Skeletal muscle tissue (tissue), 4 donors: Measurements from ENCODE around the gene IL23R. TPM values are rescaled to one million over a fixed set of nuclear protein-coding genes. Genes with fewer than 3 reads are reported as not detected.

ENCODE experiments used
- H3K27ac ChIP-seq: one replicate; pipeline ENCODE4 v1.7.0; 2013; ENCODE audit warnings: mild to moderate bottlenecking, low read depth, low read length, inconsistent platforms
- H3K27me3 ChIP-seq, 3 donors: one replicate each; pipeline ENCODE4 v1.7.0; 2013; ENCODE audit warnings: low read length in 3 of 3; ENCODE audit not compliant: control insufficient read depth in 3 of 3, insufficient read depth in 3 of 3
- H3K36me3 ChIP-seq, 3 donors: one replicate each; pipeline ENCODE4 v1.7.0; 2013; ENCODE audit warnings: low read length in 3 of 3; ENCODE audit not compliant: control insufficient read depth in 3 of 3, insufficient read depth in 3 of 3
- H3K4me1 ChIP-seq, 3 donors: one replicate each; pipeline ENCODE4 v1.7.0; 2013; ENCODE audit warnings: low read length in 3 of 3, mild to moderate bottlenecking in 3 of 3; ENCODE audit not compliant: control insufficient read depth in 3 of 3, insufficient read depth in 3 of 3
- H3K4me3 ChIP-seq, 3 donors: one replicate each; pipeline ENCODE4 v1.7.0; 2013; ENCODE audit warnings: low read length in 3 of 3
- H3K9ac ChIP-seq, 3 donors: one replicate each; pipeline ENCODE4 v1.7.0; 2013; ENCODE audit warnings: low read length in 3 of 3, mild to moderate bottlenecking in 3 of 3, moderate library complexity in 2 of 3, low read depth in 1 of 3
- H3K9me3 ChIP-seq, 3 donors: one replicate each; pipeline ENCODE4 v1.7.0; 2013; ENCODE audit warnings: low read length in 3 of 3; ENCODE audit not compliant: control insufficient read depth in 3 of 3
- total RNA-seq: library from RNA; depleted of rRNA; stranded (reverse); fragments of >200 nt; gene quantifications from one replicate; pipeline ENCODE4 v1.2.3, GENCODE V29; 2014
- donor health status: Osteomylitis.

The IL23R gene
- total RNA-seq, 1 donor from 2014 or later: not detected

DNA sequence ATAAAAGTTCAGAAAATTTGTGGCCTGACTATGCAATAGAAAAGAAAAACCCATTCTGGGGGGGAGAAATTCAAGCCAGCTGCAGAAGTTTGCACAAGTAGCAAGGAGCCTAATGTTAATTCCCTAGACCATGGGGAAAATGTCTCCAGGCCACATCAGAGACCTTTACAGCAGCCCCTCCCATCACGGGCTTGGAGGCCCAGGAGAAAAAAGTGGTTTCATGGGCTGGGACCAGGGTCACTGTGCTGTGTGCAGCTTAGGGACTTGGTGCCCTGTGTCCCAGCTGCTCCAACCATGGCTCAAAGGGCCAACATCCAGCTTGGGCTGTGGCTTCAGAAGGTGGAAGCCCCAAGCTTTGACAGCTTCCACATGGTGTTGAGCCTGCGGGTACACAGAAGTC lies 42.0 kb downstream of the IL23R start:
- Histone ChIP-seq H3K36me3 (no peaks in the 10 kb centered on the region), H3K27ac (no peak overlapping the region), H3K9ac (no peak overlapping the region), H3K4me1 (no peaks in the 10 kb centered on the region), H3K4me3 (no peak overlapping the region), H3K27me3 (no peaks in the 10 kb centered on the region), H3K9me3 (no peaks in the 10 kb centered on the region)

DNA sequence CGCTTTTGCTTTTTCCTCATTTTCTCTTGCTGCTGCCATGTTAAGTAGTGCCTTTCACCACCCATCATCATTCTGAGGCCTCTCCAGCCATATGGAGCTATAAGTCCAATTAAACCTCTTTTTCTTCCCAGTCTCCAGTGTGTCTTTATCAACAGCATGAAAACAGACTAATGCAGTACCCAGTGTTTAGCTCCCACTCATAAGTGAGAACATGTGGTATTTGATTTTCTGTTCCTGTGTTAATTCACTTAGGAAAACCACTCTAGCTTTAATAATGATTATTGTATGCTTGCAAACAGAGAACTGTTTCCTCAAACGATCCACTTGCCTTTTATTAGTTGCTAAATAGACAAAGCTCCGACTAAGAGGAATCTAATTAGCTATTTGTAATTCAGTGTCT lies 43.3 kb downstream of the IL23R start:
- no peaks in the 10 kb centered on the region for H3K27me3 ChIP-seq
- H3K27ac ChIP-seq: no peak overlapping the region
- H3K4me3 ChIP-seq: no peak overlapping the region
- no peak overlapping the region for H3K9ac ChIP-seq
- no peaks in the 10 kb centered on the region for H3K9me3 ChIP-seq
- no peaks in the 10 kb centered on the region for H3K4me1 ChIP-seq
- H3K36me3 ChIP-seq: no peaks in the 10 kb centered on the region

DNA sequence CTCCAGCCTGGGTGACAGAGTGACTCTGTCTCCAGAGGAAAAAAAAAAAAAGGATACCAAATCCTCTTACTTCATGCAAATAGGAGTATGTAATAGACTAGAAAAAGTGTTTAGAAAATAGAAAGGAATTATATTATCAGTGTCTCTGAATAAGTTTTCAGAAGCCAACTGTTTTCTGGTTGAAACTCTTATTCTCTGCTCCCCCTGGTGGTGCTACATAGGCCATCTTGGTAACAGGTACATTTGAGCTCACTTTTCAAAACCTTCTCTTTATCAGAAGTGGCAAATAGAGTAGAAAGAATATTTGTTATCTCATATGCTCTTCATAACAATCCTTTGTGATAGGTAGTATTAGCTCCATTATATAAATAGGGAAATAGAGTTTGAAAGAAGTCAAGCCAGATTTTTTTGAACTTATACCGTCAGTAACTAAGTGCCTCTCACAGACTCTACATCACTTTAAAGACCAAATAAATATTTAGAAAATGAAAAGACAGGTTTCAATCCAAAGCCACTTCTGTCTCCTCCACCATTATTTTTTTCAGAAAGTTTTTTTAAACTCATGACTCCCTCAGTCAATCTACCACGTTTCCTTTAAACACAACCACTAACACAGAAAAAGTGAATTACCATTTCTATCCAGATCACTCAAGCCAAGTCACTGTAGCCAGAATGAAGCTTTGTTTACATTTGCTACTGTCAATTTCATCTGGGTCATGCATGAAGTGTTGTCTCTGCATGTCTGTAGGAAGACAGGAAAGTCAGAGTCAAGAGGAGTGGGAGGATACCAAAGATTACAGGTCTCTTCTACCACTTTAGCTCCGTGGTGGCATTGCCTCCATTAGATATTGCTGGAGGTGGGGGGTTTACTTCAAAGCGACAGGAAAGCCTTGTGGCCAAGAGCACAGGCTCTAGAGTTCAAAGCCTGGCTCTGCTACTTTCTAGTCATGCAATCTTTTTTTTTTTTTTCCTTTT lies 45.6 kb downstream of the IL23R start:
- no peaks in the 10 kb centered on the region for H3K9me3 ChIP-seq
- no peak overlapping the region for H3K27ac ChIP-seq
- no peaks in the 10 kb centered on the region for H3K36me3 ChIP-seq
- no peak overlapping the region for H3K9ac ChIP-seq
- H3K27me3 ChIP-seq: no peaks in the 10 kb centered on the region
- H3K4me3 ChIP-seq: no peak overlapping the region
- no peaks in the 10 kb centered on the region for H3K4me1 ChIP-seq

DNA sequence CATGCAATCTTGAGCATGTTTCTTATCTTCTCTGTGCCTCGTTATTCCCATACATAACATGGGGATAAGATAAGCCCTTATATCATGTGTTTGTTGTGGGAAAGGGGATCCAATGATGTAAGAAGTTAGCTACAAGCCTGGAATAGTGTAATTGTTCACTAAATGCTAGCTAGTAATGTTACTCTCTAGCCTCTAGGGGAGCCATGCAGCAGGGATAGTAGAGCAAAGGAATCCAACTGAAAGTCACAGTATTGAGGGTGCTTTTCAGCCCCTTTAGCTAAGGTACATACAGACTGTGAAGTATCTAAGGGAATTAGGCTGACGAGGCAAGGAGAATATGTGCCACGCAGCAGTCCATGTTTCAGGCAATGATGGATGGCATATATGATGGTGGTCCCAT lies 46.9 kb downstream of the IL23R start:
- no peaks in the 10 kb centered on the region for H3K9me3 ChIP-seq
- no peaks in the 10 kb centered on the region for H3K4me1 ChIP-seq
- H3K27me3 ChIP-seq: no peaks in the 10 kb centered on the region
- no peak overlapping the region for H3K4me3 ChIP-seq
- H3K36me3 ChIP-seq: no peaks in the 10 kb centered on the region
- no peak overlapping the region for H3K9ac ChIP-seq
- H3K27ac ChIP-seq: no peak overlapping the region

DNA sequence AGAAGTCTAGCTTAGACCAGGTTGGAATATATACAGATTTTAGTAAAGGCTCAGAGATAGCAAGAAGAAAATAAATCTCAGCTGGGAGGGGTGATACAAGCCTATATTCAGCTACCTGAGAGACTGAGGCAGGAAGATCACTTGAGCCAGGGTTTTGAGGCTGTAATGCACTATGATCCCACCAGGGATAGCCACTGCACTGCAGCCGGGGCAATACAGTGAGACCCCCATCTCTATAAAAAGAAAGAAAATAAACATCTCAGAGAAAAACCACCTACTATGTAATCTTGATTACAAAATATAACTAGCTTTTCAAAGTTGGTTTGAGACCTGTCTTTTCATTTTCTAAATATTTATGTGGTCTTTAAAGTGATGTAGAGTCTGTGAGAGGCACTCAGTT lies 47.7 kb downstream of the IL23R start:
- Histone ChIP-seq H3K27ac (no peak overlapping the region), H3K27me3 (no peaks in the 10 kb centered on the region)

DNA sequence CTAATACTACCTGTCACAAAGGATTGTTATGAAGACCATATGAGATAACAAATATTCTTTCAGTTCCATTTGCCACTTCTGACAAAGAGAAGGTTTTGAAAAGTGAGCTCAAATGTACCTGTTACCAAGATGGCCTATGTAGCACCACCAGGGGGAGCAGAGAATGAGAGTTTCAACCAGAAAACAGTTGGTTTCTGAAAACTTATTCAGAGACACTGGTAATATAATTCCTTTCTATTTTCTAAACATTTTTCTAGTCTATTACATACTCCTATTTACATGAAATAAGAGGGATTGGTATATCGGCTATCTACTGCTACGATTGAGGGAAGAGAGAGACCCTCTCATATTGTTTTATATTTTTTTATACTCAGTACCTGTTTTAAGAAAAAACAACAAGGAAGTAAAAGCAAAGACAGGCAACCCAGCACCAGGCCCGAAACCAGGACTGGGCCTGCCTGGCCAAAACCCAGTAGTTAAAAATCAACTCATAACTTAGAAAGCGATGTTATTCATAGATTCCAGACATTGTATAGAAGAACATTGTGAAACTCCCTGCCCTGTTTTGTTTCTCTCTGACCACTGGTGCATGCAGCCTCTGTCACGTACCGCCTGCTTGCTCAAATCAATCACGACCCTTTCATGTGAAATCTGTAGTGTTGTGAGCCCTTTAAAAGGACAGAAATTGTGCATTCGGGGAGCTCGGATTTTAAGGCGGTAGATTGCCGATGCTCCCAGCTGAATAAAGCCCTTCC lies 48.3 kb downstream of the IL23R start:
- Histone ChIP-seq H3K4me3 (no peak overlapping the region), H3K27ac (no peak overlapping the region), H3K36me3 (no peaks in the 10 kb centered on the region), H3K4me1 (no peaks in the 10 kb centered on the region), H3K9me3 (no peaks in the 10 kb centered on the region), H3K9ac (no peak overlapping the region), H3K27me3 (no peaks in the 10 kb centered on the region)

More for the DNA sequence above, 47.7 kb downstream of the IL23R start:
- H3K9ac ChIP-seq: no peak overlapping the region
- no peaks in the 10 kb centered on the region for H3K36me3 ChIP-seq
- H3K4me1 ChIP-seq: no peaks in the 10 kb centered on the region
- H3K4me3 ChIP-seq: no peak overlapping the region
- H3K9me3 ChIP-seq: no peaks in the 10 kb centered on the region

DNA sequence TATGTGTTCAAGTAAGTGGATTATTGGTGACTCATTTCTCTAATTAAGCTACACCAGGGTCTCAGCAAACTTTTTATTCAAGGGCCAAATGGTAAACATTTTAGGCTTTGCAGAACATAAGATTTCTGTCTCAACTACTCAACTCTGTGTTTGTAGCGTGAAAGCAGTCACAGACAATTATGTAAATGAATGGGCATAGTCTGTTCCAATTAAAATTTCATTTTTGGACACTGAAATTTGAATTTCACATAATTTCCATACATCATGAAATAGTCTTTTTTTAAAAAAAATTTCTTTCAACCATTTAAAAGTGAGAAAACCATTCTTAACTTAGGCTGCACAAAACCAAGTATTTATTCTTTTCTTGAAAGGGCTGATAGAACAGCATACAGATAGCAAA lies 50.1 kb downstream of the IL23R start:
- no peaks in the 10 kb centered on the region for H3K9me3 ChIP-seq
- H3K36me3 ChIP-seq: no peaks in the 10 kb centered on the region
- no peaks in the 10 kb centered on the region for H3K27me3 ChIP-seq
- H3K4me1 ChIP-seq: no peaks in the 10 kb centered on the region
- no peak overlapping the region for H3K4me3 ChIP-seq
- H3K27ac ChIP-seq: no peak overlapping the region
- H3K9ac ChIP-seq: no peak overlapping the region

DNA sequence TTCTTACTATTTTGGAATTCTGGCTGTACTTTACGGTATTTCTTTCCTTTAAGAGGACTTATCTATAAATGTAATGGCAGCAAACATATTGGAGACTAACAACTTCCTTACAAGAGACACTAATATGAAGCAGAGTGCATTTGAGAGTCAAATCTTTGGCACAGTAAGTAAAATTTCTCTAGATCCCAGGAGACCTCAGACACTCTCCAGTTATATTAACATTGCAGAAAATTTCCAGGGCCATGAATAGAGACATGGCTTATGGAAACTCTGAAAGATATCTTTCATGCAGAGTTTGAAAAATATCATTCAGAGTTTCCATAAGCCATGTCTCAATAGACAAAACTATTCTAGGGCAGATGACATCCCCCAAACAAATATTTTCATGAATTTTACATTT lies 51.2 kb downstream of the IL23R start:
- Histone ChIP-seq H3K4me1 (no peaks in the 10 kb centered on the region), H3K36me3 (no peaks in the 10 kb centered on the region), H3K9ac (no peak overlapping the region), H3K4me3 (no peak overlapping the region), H3K27ac (no peak overlapping the region), H3K9me3 (no peaks in the 10 kb centered on the region), H3K27me3 (no peaks in the 10 kb centered on the region)

DNA sequence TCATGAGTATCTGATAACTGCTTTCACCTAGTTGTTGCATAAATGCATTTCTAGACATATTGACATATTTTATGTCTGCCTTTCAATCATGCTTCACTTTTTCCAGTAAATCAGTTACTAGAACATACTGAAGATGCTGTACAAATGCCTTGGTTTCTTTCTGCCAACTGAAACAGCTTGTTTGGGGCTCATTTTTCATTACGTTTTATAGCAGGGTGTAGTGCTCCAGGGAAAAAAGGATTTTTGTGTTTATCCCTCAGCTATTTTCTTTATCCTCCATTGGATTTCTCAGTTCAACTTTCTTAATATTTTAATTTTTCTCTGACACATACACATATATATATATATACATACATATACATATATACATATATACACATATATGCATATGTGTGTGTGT lies 51.7 kb downstream of the IL23R start:
- H3K4me1 ChIP-seq: no peaks in the 10 kb centered on the region
- H3K27ac ChIP-seq: no peak overlapping the region
- no peaks in the 10 kb centered on the region for H3K9me3 ChIP-seq
- H3K9ac ChIP-seq: no peak overlapping the region
- no peak overlapping the region for H3K4me3 ChIP-seq
- no peaks in the 10 kb centered on the region for H3K36me3 ChIP-seq
- no peaks in the 10 kb centered on the region for H3K27me3 ChIP-seq

DNA sequence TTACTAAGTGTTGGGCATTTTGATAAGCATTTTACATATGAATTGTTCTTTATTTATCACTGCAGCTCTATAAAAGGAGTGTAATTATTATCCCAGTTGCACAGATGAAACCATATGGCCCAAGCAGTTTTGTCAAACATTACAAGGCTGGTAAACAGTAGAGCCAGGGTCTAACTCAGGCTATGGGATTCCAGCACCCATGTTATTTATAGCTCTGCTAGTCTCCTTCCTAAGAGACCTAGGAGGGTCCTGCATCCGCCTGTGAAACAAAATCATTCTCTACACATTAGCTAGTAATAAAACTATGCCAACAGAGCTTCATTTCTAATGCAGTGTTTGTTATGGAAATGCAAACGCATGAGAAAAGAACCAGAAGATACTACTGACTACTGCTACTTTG lies 58.6 kb downstream of the IL23R start:
- no peak overlapping the region for H3K27ac ChIP-seq
- no peak overlapping the region for H3K9ac ChIP-seq
- no peaks in the 10 kb centered on the region for H3K9me3 ChIP-seq
- no peaks in the 10 kb centered on the region for H3K36me3 ChIP-seq
- no peak overlapping the region for H3K4me3 ChIP-seq
- peaks cover 0 to 4% (median 0%) of the 10 kb centered on the region in 3 donors for H3K27me3 ChIP-seq
- no peaks in the 10 kb centered on the region for H3K4me1 ChIP-seq
